ENCODE data around the gene PSMG1. TPM values are rescaled to one million over a fixed set of nuclear protein-coding genes. Genes with fewer than 3 reads are reported as not detected.
A peak's percentile ranks its signal among the peaks of the same experiment; 100 is the strongest.

Gene PSMG1
- total and polyA plus RNA-seq, 5 donors from 2014 or later = 15.6 to 52.0 (median 46.3) TPM

DNA sequence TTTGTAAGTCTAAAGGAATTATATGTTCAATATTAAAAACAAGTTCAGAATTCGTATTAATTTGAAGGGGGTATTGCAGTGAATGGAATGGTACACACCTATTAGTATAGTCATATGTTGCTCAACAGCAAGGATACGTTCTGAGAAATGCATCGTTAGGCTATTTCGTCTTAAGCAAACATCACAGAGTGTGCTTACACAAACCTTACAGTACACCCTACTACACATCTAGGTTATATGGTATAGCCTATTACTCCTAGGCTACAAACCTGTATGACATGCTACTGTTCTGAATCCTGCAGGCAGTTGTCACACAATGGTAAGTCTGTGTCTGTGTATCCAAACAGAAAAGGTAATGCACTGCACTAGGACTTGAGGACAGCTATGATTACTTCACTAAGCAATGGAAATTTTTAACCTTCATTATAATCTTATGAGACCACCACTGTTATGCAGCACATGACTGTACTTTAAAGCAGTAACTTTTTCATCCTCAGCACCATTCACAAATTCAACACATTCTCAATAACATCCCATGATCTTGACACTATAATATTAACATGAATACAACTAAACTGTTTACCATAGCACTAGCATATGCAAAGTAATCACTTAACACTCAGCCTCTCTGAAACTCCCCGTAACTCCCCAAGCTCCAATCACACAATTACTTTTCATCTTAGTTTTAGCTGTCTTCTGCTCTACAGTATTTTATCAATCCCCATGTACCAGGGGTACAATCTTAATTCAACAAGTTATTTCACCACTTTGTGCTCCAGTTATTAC lies 14.4 kb upstream of the PSMG1 start:
- peaks cover 7% of the 10 kb centered on the region for H3K4me1 ChIP-seq (ENCODE audit: control insufficient read depth, insufficient read depth, low read length, poor library complexity, severe bottlenecking)
- Mint-ChIP-seq H3K9me3 (no peaks in the 10 kb centered on the region), H3K4me1 (peaks cover 24 to 30% (median 28%) of the 10 kb centered on the region in 4 donors), H3K36me3 (peaks cover 47% of the 10 kb centered on the region), H3K4me3 (peak overlapping the region in 1 of 4 donors; percentile 52), H3K27ac (peak overlapping the region in 2 of 3 donors; percentile 6), H3K27me3 (no peaks in the 10 kb centered on the region)
- peaks cover 74% of the 10 kb centered on the region for H3K36me3 ChIP-seq (ENCODE audit: control insufficient read depth, insufficient read depth, low read length)
- ATAC-seq (ENCODE audit: low read depth in 2 of 2) (no peak), DNase-seq (no peak)
- H3K9me3 ChIP-seq (ENCODE audit: control insufficient read depth in 2 of 2, low read length in 2 of 2) = no peaks in the 10 kb centered on the region
- no peaks in the 10 kb centered on the region for H3K27me3 ChIP-seq (ENCODE audit: control insufficient read depth, insufficient read depth, low read length)
- H3K4me3 ChIP-seq (ENCODE audit: low read depth, low read length) = no peak overlapping the region
- H3K27ac ChIP-seq (ENCODE audit: insufficient read depth, low read length, poor library complexity, severe bottlenecking) = no peak overlapping the region

- peak overlapping the region; percentile 30 for H3K27ac ChIP-seq (ENCODE audit: insufficient read depth, low read length, poor library complexity, severe bottlenecking)
- peaks cover 68% of the 10 kb centered on the region for H3K36me3 ChIP-seq (ENCODE audit: control insufficient read depth, insufficient read depth, low read length)
- H3K4me1 Mint-ChIP-seq = peaks cover 24 to 34% (median 28%) of the 10 kb centered on the region in 4 donors
Measured at GRCh38 chr21:39196838-39197237, 13.6 kb upstream of the PSMG1 start.

GRCh38 chr21:39196310-39196709 lies 13.1 kb upstream of the PSMG1 start:
- Histone ChIP-seq H3K27ac (ENCODE audit: insufficient read depth, low read length, poor library complexity, severe bottlenecking) (peak overlapping the region; percentile 30), H3K36me3 (ENCODE audit: control insufficient read depth, insufficient read depth, low read length) (peaks cover 62% of the 10 kb centered on the region), H3K4me3 (ENCODE audit: low read depth, low read length) (peak overlapping the region; percentile 34), H3K4me1 (ENCODE audit: control insufficient read depth, insufficient read depth, low read length, poor library complexity, severe bottlenecking) (peaks cover 7% of the 10 kb centered on the region), H3K27me3 (ENCODE audit: control insufficient read depth, insufficient read depth, low read length) (no peaks in the 10 kb centered on the region), H3K9me3 (ENCODE audit: control insufficient read depth in 2 of 2, low read length in 2 of 2) (no peaks in the 10 kb centered on the region)
- Mint-ChIP-seq H3K4me3 (peak overlapping the region in 1 of 4 donors; percentile 17), H3K4me1 (peaks cover 24 to 36% (median 29%) of the 10 kb centered on the region in 4 donors), H3K36me3 (peaks cover 39% of the 10 kb centered on the region), H3K27me3 (no peaks in the 10 kb centered on the region), H3K27ac (peak overlapping the region; percentile 78 to 82 (median 80)), H3K9me3 (no peaks in the 10 kb centered on the region)
- DNase-seq (peak in 1 of 3 donors; percentile 41), ATAC-seq (ENCODE audit: low read depth in 2 of 2) (no peak)

More at GRCh38 chr21:39196838-39197237, 13.6 kb upstream of the PSMG1 start:
- Mint-ChIP-seq H3K4me3 (peak overlapping the region in 1 of 4 donors; percentile 52), H3K9me3 (no peaks in the 10 kb centered on the region), H3K27me3 (no peaks in the 10 kb centered on the region), H3K27ac (peak overlapping the region in 2 of 3 donors; percentile 78 to 82), H3K36me3 (peaks cover 44% of the 10 kb centered on the region)
- DNase-seq (no peak), ATAC-seq (ENCODE audit: low read depth in 2 of 2) (no peak)
- peaks cover 7% of the 10 kb centered on the region for H3K4me1 ChIP-seq (ENCODE audit: control insufficient read depth, insufficient read depth, low read length, poor library complexity, severe bottlenecking)
- no peaks in the 10 kb centered on the region for H3K27me3 ChIP-seq (ENCODE audit: control insufficient read depth, insufficient read depth, low read length)
- H3K9me3 ChIP-seq (ENCODE audit: control insufficient read depth in 2 of 2, low read length in 2 of 2) = no peaks in the 10 kb centered on the region
- no peak overlapping the region for H3K4me3 ChIP-seq (ENCODE audit: low read depth, low read length)

DNA sequence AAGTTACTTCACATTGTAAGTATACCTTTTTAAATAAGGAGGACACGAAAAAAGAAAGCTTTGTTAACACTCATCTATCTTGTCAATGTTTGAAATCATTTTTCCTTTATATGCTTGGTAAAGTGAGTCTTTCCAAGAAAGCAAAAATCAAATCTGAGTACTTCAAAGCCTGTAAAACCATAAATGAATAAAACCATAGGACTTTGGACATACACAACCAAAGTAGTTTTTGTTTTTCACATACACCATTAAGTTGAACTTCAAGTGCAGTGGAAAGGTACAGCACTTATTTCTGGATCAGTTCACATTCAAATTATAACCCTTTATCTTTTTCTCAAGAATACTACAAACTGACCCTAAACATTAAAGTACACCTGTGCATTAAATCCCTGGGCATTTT lies 10.1 kb upstream of the PSMG1 start:
- H3K4me1 ChIP-seq (ENCODE audit: control insufficient read depth, insufficient read depth, low read length, poor library complexity, severe bottlenecking) = peaks cover 7% of the 10 kb centered on the region
- H3K27me3 Mint-ChIP-seq = no peaks in the 10 kb centered on the region
- H3K27me3 ChIP-seq (ENCODE audit: control insufficient read depth, insufficient read depth, low read length) = no peaks in the 10 kb centered on the region
- H3K4me1 Mint-ChIP-seq = peaks cover 27 to 42% (median 31%) of the 10 kb centered on the region in 4 donors
- no peak for ATAC-seq (ENCODE audit: low read depth in 2 of 2)
- H3K9me3 Mint-ChIP-seq = no peaks in the 10 kb centered on the region
- H3K36me3 ChIP-seq (ENCODE audit: control insufficient read depth, insufficient read depth, low read length) = peaks cover 33% of the 10 kb centered on the region
- no peaks in the 10 kb centered on the region for H3K9me3 ChIP-seq (ENCODE audit: control insufficient read depth in 2 of 2, low read length in 2 of 2)
- H3K27ac ChIP-seq (ENCODE audit: insufficient read depth, low read length, poor library complexity, severe bottlenecking) = no peak overlapping the region
- H3K27ac Mint-ChIP-seq = no peak overlapping the region
- no peak for DNase-seq
- no peak overlapping the region for H3K4me3 ChIP-seq (ENCODE audit: low read depth, low read length)
- H3K36me3 Mint-ChIP-seq = peaks cover 24% of the 10 kb centered on the region
- no peak overlapping the region for H3K4me3 Mint-ChIP-seq

DNA sequence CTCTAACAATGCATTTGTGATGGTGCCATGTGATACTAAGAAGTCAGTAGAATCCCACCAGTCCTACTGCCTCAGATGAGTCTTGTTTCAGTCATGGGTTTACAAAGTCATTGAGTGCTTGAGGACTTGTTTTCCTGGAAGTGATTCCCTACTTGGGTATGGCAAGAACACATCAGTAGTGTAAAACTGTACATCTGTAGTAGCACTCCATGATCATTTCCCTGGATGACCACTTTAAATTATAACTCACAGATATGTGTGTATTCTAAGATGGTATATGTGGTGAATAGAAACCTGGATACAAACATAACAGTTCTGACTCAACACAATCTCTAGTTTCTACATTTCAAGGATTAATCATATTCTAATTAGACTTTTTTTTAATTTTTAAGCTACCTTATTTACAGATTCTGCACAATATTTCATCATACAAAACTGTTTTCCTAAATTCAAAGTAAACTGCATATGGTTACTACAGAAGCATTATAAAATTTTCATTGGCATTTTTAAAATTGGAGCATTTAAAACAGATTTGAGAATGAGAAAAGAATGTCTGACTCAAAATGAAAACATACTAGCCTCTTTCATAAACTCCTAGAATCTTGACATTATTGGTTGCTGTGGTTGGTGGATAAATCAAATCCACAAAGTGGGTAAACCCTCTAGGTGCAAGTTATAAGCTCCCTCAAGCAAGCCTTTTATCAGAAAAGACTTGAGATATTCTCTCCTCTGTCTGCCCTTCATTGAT lies 6.8 kb upstream of the PSMG1 start:
- Histone ChIP-seq H3K9me3 (ENCODE audit: control insufficient read depth in 2 of 2, low read length in 2 of 2) (no peaks in the 10 kb centered on the region), H3K27ac (ENCODE audit: insufficient read depth, low read length, poor library complexity, severe bottlenecking) (no peak overlapping the region), H3K4me3 (ENCODE audit: low read depth, low read length) (no peak overlapping the region), H3K27me3 (ENCODE audit: control insufficient read depth, insufficient read depth, low read length) (no peaks in the 10 kb centered on the region), H3K36me3 (ENCODE audit: control insufficient read depth, insufficient read depth, low read length) (peaks cover 6% of the 10 kb centered on the region), H3K4me1 (ENCODE audit: control insufficient read depth, insufficient read depth, low read length, poor library complexity, severe bottlenecking) (peaks cover 2% of the 10 kb centered on the region)
- H3K36me3 Mint-ChIP-seq = peaks cover 4% of the 10 kb centered on the region
- no peaks in the 10 kb centered on the region for H3K9me3 Mint-ChIP-seq
- H3K27me3 Mint-ChIP-seq = no peaks in the 10 kb centered on the region
- H3K27ac Mint-ChIP-seq = peak overlapping the region in 1 of 3 donors; percentile 14
- no peak for ATAC-seq (ENCODE audit: low read depth in 2 of 2)
- H3K4me1 Mint-ChIP-seq = peaks cover 16 to 21% (median 20%) of the 10 kb centered on the region in 4 donors
- DNase-seq = no peak
- peak overlapping the region in 1 of 4 donors; percentile 4 for H3K4me3 Mint-ChIP-seq

DNA sequence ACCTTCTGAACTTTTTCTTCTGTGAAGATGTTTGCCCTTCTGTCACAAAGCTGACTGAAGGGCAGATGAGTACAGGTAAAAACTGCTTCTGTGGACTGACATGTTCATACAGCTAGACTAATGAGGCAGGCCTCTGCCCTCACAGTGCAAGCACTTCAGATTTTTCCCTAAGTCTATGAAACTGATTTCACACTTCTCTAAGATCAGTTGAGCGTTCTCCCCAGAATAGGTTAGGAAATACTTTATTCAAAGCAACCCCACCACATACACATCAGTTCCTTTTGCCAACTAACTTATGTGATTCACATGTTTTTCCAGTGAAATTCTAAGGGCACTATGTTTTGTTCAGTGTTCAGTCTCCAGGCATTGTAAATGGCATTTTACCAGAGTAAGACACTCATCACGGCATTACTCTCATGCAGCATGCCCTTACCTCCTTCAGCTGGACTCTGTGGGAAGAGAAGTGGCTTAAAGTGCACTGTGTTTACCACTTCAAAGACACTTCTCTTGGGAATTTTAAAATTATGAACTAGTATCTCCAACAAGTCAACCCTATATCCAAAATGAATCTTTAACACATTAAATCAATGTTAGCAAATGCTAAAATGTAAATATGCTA lies 5.4 kb upstream of the PSMG1 start:
- H3K27ac Mint-ChIP-seq = peak overlapping the region; percentile 16 to 32 (median 28)
- no peaks in the 10 kb centered on the region for H3K36me3 Mint-ChIP-seq
- Histone ChIP-seq H3K9me3 (ENCODE audit: control insufficient read depth in 2 of 2, low read length in 2 of 2) (no peaks in the 10 kb centered on the region), H3K36me3 (ENCODE audit: control insufficient read depth, insufficient read depth, low read length) (no peaks in the 10 kb centered on the region), H3K27me3 (ENCODE audit: control insufficient read depth, insufficient read depth, low read length) (no peaks in the 10 kb centered on the region), H3K4me1 (ENCODE audit: control insufficient read depth, insufficient read depth, low read length, poor library complexity, severe bottlenecking) (peaks cover 10% of the 10 kb centered on the region), H3K27ac (ENCODE audit: insufficient read depth, low read length, poor library complexity, severe bottlenecking) (no peak overlapping the region), H3K4me3 (ENCODE audit: low read depth, low read length) (no peak overlapping the region)
- no peaks in the 10 kb centered on the region for H3K27me3 Mint-ChIP-seq
- H3K9me3 Mint-ChIP-seq = no peaks in the 10 kb centered on the region
- H3K4me3 Mint-ChIP-seq = peak overlapping the region in 1 of 4 donors; percentile 23
- ATAC-seq (ENCODE audit: low read depth in 2 of 2) = no peak
- no peak for DNase-seq
- peaks cover 25 to 32% (median 27%) of the 10 kb centered on the region in 4 donors for H3K4me1 Mint-ChIP-seq

- peaks cover 18% of the 10 kb centered on the region for H3K4me1 ChIP-seq (ENCODE audit: control insufficient read depth, insufficient read depth, low read length, poor library complexity, severe bottlenecking)
- peaks cover 26 to 38% (median 30%) of the 10 kb centered on the region in 4 donors for H3K4me1 Mint-ChIP-seq
Measured at GRCh38 chr21:39187141-39187540, 3.9 kb upstream of the PSMG1 start.

More at GRCh38 chr21:39187141-39187540, 3.9 kb upstream of the PSMG1 start:
- Histone ChIP-seq H3K9me3 (ENCODE audit: control insufficient read depth in 2 of 2, low read length in 2 of 2) (no peaks in the 10 kb centered on the region), H3K27ac (ENCODE audit: insufficient read depth, low read length, poor library complexity, severe bottlenecking) (peak overlapping the region; percentile 15), H3K4me3 (ENCODE audit: low read depth, low read length) (no peak overlapping the region), H3K27me3 (ENCODE audit: control insufficient read depth, insufficient read depth, low read length) (no peaks in the 10 kb centered on the region), H3K36me3 (ENCODE audit: control insufficient read depth, insufficient read depth, low read length) (no peaks in the 10 kb centered on the region)
- H3K27ac Mint-ChIP-seq = peak overlapping the region in 1 of 3 donors; percentile 28
- no peaks in the 10 kb centered on the region for H3K9me3 Mint-ChIP-seq
- H3K36me3 Mint-ChIP-seq = no peaks in the 10 kb centered on the region
- H3K4me3 Mint-ChIP-seq = peak overlapping the region in 1 of 4 donors; percentile 66
- ATAC-seq (ENCODE audit: low read depth in 2 of 2) (no peak), DNase-seq (no peak)
- H3K27me3 Mint-ChIP-seq = no peaks in the 10 kb centered on the region

Measured in CD4-positive, CD25-positive, alpha-beta regulatory T cell (primary cell).